Hepatocyte (in vitro differentiated cells): ENCODE data around the gene CCDC192. TPM values are rescaled to one million over a fixed set of nuclear protein-coding genes. Genes with fewer than 3 reads are reported as not detected.

Experiments used
- DNase-seq: peaks from one replicate; pipeline ENCODE4 v3.0.0-alpha.2; 2016; ENCODE audit warnings: low spot score
- H2AFZ ChIP-seq: fragments of 200-600 bp; sonication (generic); 2 replicates; pipeline ENCODE4 v1.6.0; 2016; ENCODE audit warnings: antibody characterized with exemption, mild to moderate bottlenecking
- H3K27ac ChIP-seq: fragments of 200-600 bp; sonication (generic); 2 replicates; pipeline ENCODE4 v1.5.1; 2016; ENCODE audit warnings: mild to moderate bottlenecking
- H3K27me3 ChIP-seq: fragments of 200-600 bp; sonication (generic); 2 replicates; pipeline ENCODE4 v1.6.1; 2016
- H3K36me3 ChIP-seq: fragments of 200-600 bp; sonication (generic); replicated peaks from 2 replicates; pipeline ENCODE4 v1.5.1; 2016; ENCODE audit warnings: low read depth; ENCODE audit not compliant: insufficient read depth
- H3K4me1 ChIP-seq: fragments of 200-600 bp; sonication (generic); 2 replicates; pipeline ENCODE4 v1.5.1; 2016; ENCODE audit warnings: mild to moderate bottlenecking, moderate library complexity; ENCODE audit not compliant: insufficient read depth
- H3K4me2 ChIP-seq: fragments of 200-600 bp; sonication (generic); 2 replicates; pipeline ENCODE4 v1.6.0; 2016
- H3K4me3 ChIP-seq: fragments of 200-600 bp; sonication (generic); 2 replicates; pipeline ENCODE4 v1.5.1; 2016; ENCODE audit warnings: mild to moderate bottlenecking
- H3K79me2 ChIP-seq: fragments of 200-600 bp; sonication (generic); 2 replicates; pipeline ENCODE4 v1.6.0; 2017; ENCODE audit warnings: mild to moderate bottlenecking
- H3K9me2 ChIP-seq: fragments of 200-600 bp; sonication (generic); replicated peaks from 2 replicates; pipeline ENCODE4 v1.6.0; 2017; ENCODE audit warnings: mild to moderate bottlenecking; ENCODE audit not compliant: insufficient read depth
- H3K9me3 ChIP-seq: fragments of 200-600 bp; sonication (generic); 2 replicates; pipeline ENCODE4 v1.5.1; 2016; ENCODE audit warnings: low read depth, mild to moderate bottlenecking
- H4K20me1 ChIP-seq: fragments of 200-600 bp; sonication (generic); 2 replicates; pipeline ENCODE4 v1.6.0; 2016; ENCODE audit warnings: mild to moderate bottlenecking; ENCODE audit not compliant: insufficient read depth, poor library complexity, severe bottlenecking
- CTCF ChIP-seq: fragments of 200-600 bp; sonication (generic); IDR thresholded peaks from 2 replicates; pipeline ENCODE4 v1.5.1; 2016; ENCODE audit warnings: antibody characterized with exemption, mild to moderate bottlenecking; ENCODE audit not compliant: poor library complexity
- EZH2 ChIP-seq: fragments of 200-600 bp; sonication (generic); IDR thresholded peaks from 2 replicates; pipeline ENCODE4 v1.6.1; 2016; ENCODE audit warnings: antibody characterized with exemption, mild to moderate bottlenecking, borderline replicate concordance
- EZH2phosphoT487 ChIP-seq: fragments of 200-600 bp; sonication (generic); IDR thresholded peaks from one replicate; pipeline ENCODE4 v1.6.1; 2018; ENCODE audit warnings: antibody characterized with exemption, mild to moderate bottlenecking, low read depth, moderate library complexity; ENCODE audit not compliant: unreplicated experiment, severe bottlenecking
- WGBS: methylation state at CpG from one replicate; pipeline ENCODE4 v1.1.6; 2016; ENCODE audit warnings: low lambda C conversion rate; ENCODE audit errors: missing lambda C conversion rate; 5-methylcytosine and 5-hydroxymethylcytosine counted together
- polyA plus RNA-seq: library from polyadenylated mRNA; unstranded; fragments of >200 nt; fragmentation: Nextera tagmentation; extraction: Ambion mirVana; gene quantifications from 2 replicates; pipeline ENCODE4 v1.2.1, GENCODE V29; 2016
- total RNA-seq: library from RNA; depleted of rRNA; stranded (reverse); fragments of >200 nt; gene quantifications from 2 replicates; pipeline ENCODE4 v1.2.3, GENCODE V29; 2014

CCDC192 gene
- total and polyA plus RNA-seq, 2 experiments from 2014 or later, result 0.39 TPM; not detected in 1

GRCh38 chr5:127872494-127872893 is 169.3 kb downstream of the CCDC192 start:
- H3K4me2 ChIP-seq, result no peak overlapping the region
- H3K9me3 ChIP-seq, result no peaks in the 10 kb centered on the region
- no peaks in the 10 kb centered on the region for H3K36me3 ChIP-seq
- H3K27ac ChIP-seq, result no peak overlapping the region
- no peaks in the 10 kb centered on the region for H3K79me2 ChIP-seq
- no peak for DNase-seq
- H3K27me3 ChIP-seq, result peaks cover 2% of the 10 kb centered on the region
- no peak overlapping the region for H2AFZ ChIP-seq
- no peaks in the 10 kb centered on the region for H3K9me2 ChIP-seq
- no peak overlapping the region for H3K4me3 ChIP-seq
- TF ChIP-seq CTCF, result no peak
- no peaks in the 10 kb centered on the region for H4K20me1 ChIP-seq
- H3K4me1 ChIP-seq, result no peaks in the 10 kb centered on the region

GRCh38 chr5:127875235-127876021 is 172.2 kb downstream of the CCDC192 start:
- Histone ChIP-seq H3K27ac (no peak overlapping the region), H3K9me2 (no peaks in the 10 kb centered on the region), H3K36me3 (no peaks in the 10 kb centered on the region), H4K20me1 (no peaks in the 10 kb centered on the region), H3K79me2 (no peaks in the 10 kb centered on the region), H3K27me3 (no peaks in the 10 kb centered on the region), H3K4me2 (peak overlapping the region; percentile 41), H2AFZ (no peak overlapping the region), H3K9me3 (no peaks in the 10 kb centered on the region), H3K4me3 (no peak overlapping the region), H3K4me1 (no peaks in the 10 kb centered on the region)
- WGBS, result 26% methylated on average over 8 of the region's 8 CpGs
- peak; percentile 82 for DNase-seq
- no peak for TF ChIP-seq EZH2
- TF ChIP-seq EZH2phosphoT487, result no peak
- TF ChIP-seq CTCF, result peak; percentile 42

GRCh38 chr5:127876384-127876783 is 173.2 kb downstream of the CCDC192 start:
- H3K9me2 ChIP-seq, result no peaks in the 10 kb centered on the region
- H3K9me3 ChIP-seq, result no peaks in the 10 kb centered on the region
- H3K4me3 ChIP-seq, result no peak overlapping the region
- H3K36me3 ChIP-seq, result no peaks in the 10 kb centered on the region
- no peaks in the 10 kb centered on the region for H3K4me1 ChIP-seq
- H3K4me2 ChIP-seq, result no peak overlapping the region
- 79% methylated on average over 3 of the region's 3 CpGs for WGBS
- H2AFZ ChIP-seq, result no peak overlapping the region
- no peaks in the 10 kb centered on the region for H3K27me3 ChIP-seq
- H3K27ac ChIP-seq, result no peak overlapping the region
- no peaks in the 10 kb centered on the region for H3K79me2 ChIP-seq
- H4K20me1 ChIP-seq, result no peaks in the 10 kb centered on the region
- DNase-seq, result no peak
- TF ChIP-seq EZH2phosphoT487, result no peak
- TF ChIP-seq EZH2, result no peak
- no peak for TF ChIP-seq CTCF
